SK-N-SH treated with all-trans-retinoic acid at 6 μM for 48 hours (cell line): ENCODE data around the gene PTPRD.

Experiments used
- CSDC2 ChIP-seq: fragments of 250-450 bp; sonication (Bioruptor Pico); IDR thresholded peaks from 2 replicates; pipeline ENCODE4 v1.5.0; 2020; ENCODE audit warnings: mild to moderate bottlenecking, moderate library complexity
- RARB ChIP-seq: fragments of 250-450 bp; sonication (Bioruptor Pico); IDR thresholded peaks from 2 replicates; pipeline ENCODE4 v1.8.0; 2021; ENCODE audit warnings: mild to moderate bottlenecking, moderate library complexity
- ZFP3 ChIP-seq: fragments of 250-450 bp; sonication (Bioruptor Pico); IDR thresholded peaks from 2 replicates; pipeline ENCODE4 v1.5.0; 2020; ENCODE audit warnings: mild to moderate bottlenecking, moderate library complexity

DNA sequence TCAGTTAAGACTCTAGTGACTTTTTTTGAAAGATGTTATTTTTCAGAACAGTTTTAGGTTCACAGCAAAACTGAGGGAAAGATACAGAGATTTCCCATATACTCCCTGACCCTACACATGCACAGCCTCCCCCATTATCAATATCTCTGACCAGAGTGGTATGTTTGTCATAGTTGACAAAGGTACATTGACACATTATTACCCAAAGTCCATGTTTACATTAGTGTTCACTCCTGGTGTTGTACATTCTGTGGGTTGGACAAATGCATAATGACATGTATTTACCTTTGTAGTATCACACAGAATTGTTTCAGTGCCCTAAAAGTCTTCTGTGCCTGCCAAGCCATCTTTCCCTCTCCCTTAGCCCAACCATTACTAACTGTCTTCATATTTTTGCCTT, 2342.6 kb downstream of the PTPRD start:
- TF ChIP-seq CSDC2 (CRISPR knock-in tag) (no peak), ZFP3 (CRISPR knock-in tag) (no peak), RARB (CRISPR knock-in tag) (no peak)
